GM21576 (cell line): ENCODE results near the gene SLC2A5.
"Not testable (repeated sequence)": the region's sequence is repeated elsewhere in the genome, so short reads cannot be mapped to it uniquely, and the experiment has no call there.

Experiments used
- ATAC-seq: cut with Tn5 transposase; IDR thresholded peaks from one replicate; pipeline ENCODE4 v1.9.1; 2021; ENCODE audit warnings: mild to moderate bottlenecking, moderate library complexity; ENCODE audit not compliant: unreplicated experiment

The SLC2A5 gene

GRCh38 chr1:9038881-9039760, 30.3 kb downstream of the SLC2A5 start:
- no peak for ATAC-seq

DNA sequence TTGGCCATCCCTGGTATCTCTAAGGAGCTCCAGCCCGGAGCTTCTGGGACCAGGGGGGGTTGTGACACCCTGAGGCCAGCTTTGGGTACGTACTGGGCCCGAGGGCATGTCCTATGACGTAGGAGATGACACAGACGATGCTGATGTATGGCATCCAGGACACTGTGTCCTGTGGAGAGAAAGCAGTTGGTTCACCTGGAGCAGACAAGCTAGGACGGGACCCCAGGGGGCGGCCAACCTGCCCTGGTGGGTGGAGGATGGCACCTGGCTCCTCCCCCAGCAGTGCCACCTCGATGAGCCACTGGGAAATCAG, 31.1 kb downstream of the SLC2A5 start:
- no peak for ATAC-seq

GRCh38 chr1:9037476-9038337, 31.7 kb downstream of the SLC2A5 start:
- peak; percentile 68 for ATAC-seq

- ATAC-seq = no peak
Measured at GRCh38 chr1:9035226-9035625, 34.2 kb downstream of the SLC2A5 start.

GRCh38 chr1:9033363-9033762, 36.1 kb downstream of the SLC2A5 start:
- ATAC-seq = no peak

DNA sequence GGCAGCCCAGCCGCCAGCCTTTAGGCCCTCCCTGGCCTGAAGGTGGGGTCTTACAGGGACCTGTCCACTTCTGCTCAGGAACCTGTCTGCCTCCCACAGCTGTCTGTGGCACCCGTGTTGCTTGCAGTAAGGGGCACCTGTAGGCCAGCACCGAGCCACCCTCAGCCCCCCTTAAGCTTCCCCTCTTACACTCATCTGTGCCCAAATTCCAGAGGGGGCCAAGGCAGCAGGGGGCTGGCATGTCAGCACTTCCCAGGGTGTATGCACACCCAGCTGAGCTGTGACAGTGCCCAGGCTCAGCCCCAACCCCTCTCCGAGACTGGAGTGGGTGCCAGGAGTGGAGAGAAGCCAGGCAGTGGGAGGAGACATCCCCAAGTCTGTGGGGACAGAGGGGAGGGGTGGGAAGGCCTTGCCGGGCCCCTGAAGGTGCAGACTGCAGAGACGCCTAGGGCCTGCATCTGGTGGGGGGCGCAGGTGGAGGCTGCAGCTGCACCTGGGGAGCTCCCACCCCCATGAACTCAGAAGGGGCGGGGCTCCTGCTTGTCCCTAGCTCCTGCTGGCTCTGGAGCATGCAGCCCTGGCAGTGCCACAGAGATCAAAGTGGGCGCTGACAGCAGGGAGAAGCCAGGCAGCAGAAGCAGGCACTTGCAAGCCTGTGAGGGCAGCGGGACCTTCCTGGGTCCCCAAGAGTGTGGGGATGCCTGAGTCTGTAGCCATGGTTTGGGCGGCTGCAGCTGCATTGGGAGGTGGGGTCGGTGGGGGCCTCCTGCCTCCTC, 37.8 kb downstream of the SLC2A5 start:
- ATAC-seq = no peak

DNA sequence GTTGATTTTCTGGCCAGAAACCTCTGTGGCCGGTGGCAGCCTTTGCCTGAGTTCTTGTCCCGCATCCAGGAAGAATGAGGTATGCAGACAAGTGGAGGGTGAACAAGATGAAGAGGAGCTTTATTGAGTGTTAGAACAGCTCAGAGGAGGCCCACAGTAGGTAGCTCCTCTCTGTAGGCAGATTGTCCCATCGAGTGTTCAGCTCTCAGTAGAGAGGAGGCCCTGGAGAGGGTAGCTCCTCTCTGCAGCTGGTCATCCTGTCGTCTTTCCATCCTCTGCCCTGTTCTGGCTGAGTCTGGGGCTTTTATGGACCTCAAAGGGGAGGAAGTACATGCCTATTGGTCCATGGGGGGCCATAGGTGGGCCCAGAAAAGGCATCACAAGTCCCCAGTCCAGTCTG, 38.4 kb downstream of the SLC2A5 start:
- ATAC-seq = not testable (repeated sequence)

DNA sequence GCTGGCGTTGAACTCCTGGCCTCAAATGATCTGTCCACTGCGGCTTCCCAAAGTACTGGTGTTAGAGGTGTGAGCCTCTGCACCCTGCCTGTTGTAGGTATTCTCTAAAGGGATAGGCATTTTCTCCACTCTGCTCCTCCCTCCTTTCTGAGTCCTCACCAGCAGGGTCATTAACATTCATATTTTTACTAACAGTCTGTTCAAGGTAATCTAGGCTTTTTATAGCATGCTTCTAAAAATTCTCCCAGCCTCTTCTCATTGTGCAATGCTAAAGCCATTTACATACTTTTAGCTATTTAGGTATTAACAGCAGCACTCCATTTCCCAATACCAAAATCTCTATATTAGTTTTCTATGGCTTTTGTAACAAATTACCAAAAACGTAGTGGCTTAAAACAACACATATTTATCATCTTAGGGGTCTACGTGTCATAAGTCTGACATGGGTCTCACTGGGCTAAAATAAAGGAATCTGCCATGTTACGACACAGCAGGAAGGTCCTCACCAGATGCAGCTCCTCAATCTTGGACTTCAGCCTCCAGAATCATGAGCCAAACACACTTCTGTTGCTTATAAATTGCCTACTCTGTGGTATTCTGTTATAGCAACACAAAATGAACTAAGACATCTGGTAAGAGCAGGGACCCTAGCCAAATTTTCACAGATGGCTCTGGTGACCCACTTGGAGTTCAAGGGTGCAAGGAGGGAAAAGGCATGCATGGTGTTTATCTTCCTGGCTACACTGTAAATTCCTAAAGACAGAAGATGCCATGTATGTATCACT, 40.3 kb downstream of the SLC2A5 start:
- ATAC-seq = no peak

GRCh38 chr1:9027307-9027706, 42.1 kb downstream of the SLC2A5 start:
- ATAC-seq = no peak

GRCh38 chr1:9025449-9025848, 44.0 kb downstream of the SLC2A5 start:
- ATAC-seq = no peak

GRCh38 chr1:9024837-9025236, 44.6 kb downstream of the SLC2A5 start:
- ATAC-seq = no peak

DNA sequence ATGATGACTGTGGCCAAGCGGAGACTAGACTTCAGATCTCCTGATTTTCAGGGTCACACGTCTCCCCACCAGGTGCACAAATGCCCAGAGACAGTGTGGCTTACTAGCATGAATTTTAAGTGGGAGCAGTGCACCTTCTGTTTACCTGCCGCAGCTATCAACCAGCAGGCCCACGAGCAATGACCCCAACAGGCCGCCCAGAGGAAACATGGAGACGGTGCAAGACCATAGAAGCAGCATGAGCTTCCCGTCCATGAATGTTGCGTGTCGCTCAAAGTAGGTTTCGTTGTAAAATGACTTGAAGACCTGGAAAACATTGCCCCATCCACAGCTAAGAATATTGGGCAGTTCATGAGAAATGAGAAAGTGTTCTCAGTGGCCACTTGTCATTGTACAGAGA, 46.7 kb downstream of the SLC2A5 start:
- ATAC-seq = no peak

DNA sequence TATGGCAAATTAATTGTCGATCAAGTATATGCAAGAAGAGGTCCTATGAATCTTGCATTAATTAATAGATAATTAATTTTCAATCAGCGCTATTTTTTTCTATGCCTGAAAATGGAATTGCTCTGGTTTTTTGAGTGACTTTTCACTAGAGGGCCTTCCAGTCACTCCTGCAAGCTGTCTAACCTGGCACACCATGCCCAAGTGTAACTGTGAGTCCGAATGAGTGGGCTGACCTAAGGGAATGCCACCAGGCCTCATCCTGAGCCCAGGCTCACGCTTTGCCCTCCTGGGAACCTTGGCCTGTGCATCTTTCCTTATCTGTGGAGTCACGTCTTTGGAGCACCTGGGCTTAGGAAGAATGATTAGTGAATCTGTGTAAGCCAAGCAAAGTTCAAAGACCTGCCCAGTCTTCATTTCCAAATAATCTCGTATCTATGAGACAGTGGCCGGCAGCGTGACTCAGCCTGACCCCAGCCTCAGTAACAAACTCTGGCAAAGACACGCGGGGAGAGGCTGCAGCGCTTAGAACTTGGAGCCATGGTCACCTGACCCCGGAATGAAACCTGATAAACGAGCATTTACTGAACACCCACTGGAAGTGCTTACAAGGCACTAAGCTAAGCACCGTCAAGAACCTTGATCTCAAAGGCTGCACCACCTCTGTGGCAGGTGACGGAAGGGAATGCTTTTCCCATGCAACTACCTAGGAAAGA, 47.3 kb downstream of the SLC2A5 start:
- not testable (repeated sequence) for ATAC-seq

DNA sequence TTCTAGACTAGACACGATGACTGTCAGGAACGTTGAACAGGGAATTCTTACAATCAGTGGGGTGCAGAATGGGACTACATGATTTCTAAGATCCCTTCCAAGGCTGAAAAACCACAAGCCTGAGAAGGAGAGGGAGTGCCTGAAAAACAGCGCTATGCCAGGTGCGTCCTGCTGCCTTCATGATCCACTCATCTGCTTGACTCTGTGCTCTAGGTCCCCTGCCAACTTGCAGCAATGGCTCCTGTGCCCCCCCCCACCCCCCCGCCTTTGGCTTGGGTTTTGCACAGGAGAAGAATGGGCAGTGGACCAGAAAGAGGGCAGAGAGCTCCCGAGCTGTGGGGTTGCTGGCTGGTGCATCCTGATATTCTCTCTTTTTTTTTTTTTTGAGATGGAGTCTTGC, 49.1 kb downstream of the SLC2A5 start:
- ATAC-seq = no peak

DNA sequence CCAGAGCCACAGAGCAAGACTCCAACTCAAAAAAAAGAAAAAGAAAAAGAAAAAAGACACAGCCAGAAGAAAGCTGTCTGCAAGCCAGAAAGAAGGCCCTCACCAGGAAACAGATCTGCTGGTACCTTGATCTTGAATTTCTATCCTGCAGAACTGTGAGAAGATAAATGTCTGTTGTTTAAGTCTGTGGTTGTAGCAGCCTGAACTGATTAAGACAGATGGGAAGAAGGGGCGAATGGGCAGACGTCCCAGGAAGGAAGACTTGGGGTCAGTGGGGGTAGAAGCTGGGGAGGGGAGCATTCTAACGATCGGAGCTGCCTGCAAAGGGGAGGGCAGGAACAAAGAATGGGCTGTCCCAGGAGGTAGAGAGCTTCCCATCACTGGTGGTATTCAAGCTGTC, 49.5 kb downstream of the SLC2A5 start:
- ATAC-seq = no peak

- no peak for ATAC-seq
Measured at GRCh38 chr1:9018333-9018732, 51.1 kb downstream of the SLC2A5 start.

DNA sequence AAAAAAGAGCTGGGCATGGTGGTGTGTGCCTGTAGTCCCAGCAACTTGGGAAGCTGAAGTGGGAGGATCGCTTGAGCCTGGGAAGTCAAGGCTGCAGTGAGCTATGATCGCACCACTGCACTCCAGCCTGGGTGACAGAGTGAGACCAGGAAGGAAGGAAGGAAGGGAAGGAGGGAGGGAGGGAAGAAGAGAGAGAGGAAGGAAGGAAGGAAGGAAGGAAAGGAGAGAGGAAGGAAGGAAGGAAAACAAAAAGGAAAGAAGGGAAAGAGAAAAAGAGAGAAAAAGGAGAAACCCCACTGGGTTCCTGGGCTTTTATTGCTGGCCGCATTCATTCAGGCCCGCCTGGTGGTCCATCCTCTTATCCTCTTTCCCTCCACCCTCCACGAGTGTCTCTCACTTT, 53.0 kb downstream of the SLC2A5 start:
- no peak for ATAC-seq

DNA sequence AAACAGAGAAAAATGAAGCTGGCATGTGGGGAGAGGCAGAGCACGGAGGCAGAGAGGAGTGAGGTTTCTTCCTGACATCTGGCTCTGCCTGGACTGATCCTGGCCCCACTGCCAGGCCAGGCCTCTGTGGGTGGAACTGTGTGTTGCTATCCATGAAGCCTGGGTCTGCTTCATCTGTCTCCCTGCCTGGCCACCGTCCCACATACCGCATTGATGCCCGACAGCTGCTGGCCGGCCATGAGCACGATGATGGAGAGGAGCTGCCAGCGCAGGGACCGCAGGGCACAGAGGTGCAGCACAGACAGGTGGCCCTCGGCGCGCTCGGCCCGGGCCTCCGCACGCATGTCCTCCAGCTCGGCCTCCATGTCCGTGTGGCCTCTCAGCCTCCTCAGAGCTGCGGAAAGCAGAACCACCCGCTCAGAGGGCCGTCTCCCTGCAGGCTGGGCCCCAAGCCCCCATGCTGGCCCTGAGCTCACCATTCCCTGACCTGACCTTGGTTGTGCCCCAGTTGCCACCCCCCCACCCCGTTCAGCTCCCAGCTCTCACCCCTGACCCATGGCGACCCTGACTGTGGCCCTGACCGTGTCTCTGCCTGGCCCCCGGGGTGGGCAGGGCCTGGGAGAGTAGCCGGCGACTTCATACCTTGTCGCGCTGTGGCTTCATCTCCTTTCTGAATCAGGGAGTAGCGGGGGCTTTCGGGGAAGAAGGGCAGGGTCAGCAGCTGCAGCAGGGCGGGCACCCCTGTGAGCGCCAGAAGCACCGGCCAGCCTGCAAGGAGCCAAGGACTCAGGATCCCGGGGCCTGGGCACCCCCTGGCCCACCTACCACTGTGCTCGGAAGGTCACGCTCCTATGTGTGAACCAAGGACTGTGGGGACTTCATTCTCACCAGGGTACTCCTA, 54.7 kb downstream of the SLC2A5 start:
- ATAC-seq = no peak

DNA sequence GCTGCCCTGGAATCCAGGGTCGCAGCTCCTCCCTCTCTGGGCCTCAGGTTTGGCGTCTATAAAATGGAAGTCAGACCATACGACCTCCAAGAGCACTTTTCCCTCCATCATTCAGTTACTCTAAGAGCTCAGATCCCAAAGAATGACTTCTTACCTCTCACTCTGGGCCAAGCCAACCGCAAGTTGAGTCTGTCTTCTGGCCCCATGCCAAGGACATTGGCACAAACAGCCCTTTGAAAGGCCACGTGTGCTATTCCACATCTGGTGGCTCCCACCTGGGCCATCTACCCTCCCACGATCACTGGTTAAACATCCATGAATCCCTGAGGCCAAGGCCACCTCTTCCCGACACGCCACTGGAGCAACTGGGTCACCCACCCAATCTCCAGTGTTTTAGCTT, 55.6 kb downstream of the SLC2A5 start:
- ATAC-seq = no peak
